PFSK-1 (cell line): ENCODE results near the gene KCNH6.

Source experiments
- SIN3A ChIP-seq: IDR thresholded peaks from 2 replicates; pipeline ENCODE4 v1.6.1; 2012; ENCODE audit warnings: mild to moderate bottlenecking, low read length, moderate library complexity, borderline replicate concordance; ENCODE audit not compliant: insufficient read depth
- TAF1 ChIP-seq: IDR thresholded peaks from 2 replicates; pipeline ENCODE4 v1.6.1; 2012; ENCODE audit warnings: low read length, control low read depth, borderline replicate concordance; ENCODE audit not compliant: insufficient read depth

DNA sequence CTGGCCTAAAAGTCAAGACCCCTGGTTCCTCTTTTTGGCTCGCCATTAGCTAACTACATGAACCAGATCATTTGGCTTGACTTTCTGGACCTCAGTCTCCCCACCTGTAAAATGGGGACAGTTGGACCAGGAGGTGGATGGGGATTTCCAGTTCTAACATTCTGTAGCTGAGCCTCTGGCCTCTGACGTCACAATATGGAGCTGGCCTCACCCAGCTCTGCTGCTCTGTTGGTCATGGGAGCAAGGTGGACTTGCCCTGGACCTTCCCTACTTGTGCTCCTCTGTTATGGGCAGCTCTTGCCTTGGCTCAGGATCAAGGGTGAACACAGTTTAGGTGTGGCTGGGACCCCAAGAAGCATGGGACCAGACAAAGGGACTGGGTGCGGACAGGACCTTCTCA is 16.5 kb upstream of the KCNH6 start:
- no peak for TF ChIP-seq TAF1
- no peak for TF ChIP-seq SIN3A
